Measurements from ENCODE around the gene TRAF1. TPM values are rescaled to one million over a fixed set of nuclear protein-coding genes. Genes with fewer than 3 reads are reported as not detected.

The TRAF1 gene
- total RNA-seq, 2 donors from 2014 or later: 1.5 to 3.1 TPM

DNA sequence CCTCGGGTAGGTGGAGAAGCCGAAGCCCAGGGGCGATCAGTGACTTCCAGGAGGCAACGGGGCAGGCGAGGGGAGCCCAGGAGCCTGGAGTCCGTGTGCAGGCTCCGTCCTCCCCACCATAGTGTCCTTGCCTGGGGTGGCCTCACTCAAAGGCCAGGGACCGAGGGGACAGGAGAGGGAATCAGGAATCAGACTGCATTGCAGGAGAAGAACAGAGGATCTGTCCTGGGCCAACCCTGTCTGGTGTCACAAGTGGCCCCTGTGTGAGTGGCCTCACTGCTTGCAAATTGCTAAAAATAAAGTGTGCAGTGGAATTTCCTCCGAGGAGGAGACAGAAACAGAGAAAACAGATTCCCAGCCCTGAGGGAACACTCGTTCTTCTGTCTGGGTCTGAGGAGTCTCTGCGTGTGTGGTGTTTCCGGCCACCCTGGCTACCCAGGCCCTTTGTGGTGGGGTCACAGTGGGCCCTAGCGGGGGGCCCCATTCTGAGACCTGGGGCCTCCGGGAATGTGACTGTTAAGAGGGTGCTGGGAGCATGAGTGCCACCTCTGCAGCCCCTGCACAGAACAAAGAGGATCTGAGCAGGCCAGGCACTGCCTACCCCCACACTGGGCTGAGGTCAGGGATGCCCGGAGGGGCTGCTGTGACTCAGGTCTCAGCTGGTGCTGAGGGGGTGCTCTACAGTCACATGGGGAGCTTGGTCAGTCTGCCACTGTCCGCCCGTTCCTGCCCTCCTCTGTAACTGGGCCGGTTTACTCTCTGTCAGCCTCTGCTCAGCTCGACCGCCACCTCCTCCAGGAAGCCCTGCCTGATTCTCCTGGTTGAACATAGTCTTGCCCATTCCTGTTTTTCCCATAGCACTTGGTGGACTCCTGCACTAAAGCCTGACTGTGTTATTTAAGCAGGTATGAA is 7.4 kb downstream of the TRAF1 start:
- H3K9me3 ChIP-seq: no peaks in the 10 kb centered on the region
- no peak for DNase-seq
- H3K36me3 ChIP-seq: no peaks in the 10 kb centered on the region
- no peaks in the 10 kb centered on the region for H3K27me3 ChIP-seq
- H3K9ac ChIP-seq (ENCODE audit: low read depth in 2 of 2, low read length in 2 of 2): peak overlapping the region in 1 of 2 donors; percentile 33
- no peak overlapping the region for H3K27ac ChIP-seq
- H3K4me1 ChIP-seq: no peaks in the 10 kb centered on the region
- TF ChIP-seq, protein P1, sequence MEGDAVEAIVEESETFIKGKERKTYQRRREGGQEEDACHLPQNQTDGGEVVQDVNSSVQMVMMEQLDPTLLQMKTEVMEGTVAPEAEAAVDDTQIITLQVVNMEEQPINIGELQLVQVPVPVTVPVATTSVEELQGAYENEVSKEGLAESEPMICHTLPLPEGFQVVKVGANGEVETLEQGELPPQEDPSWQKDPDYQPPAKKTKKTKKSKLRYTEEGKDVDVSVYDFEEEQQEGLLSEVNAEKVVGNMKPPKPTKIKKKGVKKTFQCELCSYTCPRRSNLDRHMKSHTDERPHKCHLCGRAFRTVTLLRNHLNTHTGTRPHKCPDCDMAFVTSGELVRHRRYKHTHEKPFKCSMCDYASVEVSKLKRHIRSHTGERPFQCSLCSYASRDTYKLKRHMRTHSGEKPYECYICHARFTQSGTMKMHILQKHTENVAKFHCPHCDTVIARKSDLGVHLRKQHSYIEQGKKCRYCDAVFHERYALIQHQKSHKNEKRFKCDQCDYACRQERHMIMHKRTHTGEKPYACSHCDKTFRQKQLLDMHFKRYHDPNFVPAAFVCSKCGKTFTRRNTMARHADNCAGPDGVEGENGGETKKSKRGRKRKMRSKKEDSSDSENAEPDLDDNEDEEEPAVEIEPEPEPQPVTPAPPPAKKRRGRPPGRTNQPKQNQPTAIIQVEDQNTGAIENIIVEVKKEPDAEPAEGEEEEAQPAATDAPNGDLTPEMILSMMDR (IDR thresholded peaks at IDR 0.05): no peak
- intact Hi-C loops (cut with DNase I): no loop called here
- H3K4me3 ChIP-seq: no peak overlapping the region

DNA sequence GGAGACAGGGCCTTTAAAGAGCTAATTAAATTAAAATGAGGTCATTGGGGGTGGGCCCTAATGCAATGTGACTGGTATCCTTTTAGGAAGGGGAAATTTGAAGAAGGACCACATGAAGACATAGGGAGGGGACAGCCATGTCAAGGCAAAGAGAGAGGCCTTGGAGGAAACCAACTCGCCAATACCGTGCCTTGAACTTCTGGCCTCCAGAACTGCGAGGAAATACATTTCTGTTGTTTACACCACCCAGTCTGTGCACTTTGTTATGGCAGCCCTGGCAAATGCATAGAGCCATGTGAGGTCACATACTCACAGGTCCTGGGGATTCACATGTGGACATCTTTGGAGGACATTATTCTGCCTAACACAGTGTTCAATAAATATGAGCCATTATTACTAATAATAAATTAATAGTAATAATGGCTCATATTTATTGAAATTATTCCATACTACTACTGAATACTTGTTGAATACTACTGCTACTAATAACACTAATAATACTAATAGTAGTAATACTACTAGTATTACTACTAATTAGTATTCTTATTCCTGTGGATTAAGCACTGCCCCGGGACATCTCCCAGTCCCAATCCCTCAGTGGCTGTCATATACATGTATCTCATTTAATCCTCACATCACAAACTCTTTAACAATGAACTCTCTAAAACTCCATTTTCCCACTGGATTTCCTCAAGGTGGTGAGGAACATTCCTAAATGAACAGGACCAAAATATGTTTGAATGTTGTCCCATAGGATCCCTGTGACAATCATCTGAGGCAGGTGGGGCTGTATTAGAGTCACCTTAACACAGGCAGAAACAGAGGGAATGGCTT is 8.4 kb downstream of the TRAF1 start:
- TF ChIP-seq, protein P1 (IDR thresholded peaks at IDR 0.05): no peak
- Histone ChIP-seq H3K9me3 (no peaks in the 10 kb centered on the region), H3K4me1 (no peaks in the 10 kb centered on the region), H3K9ac (ENCODE audit: low read depth in 2 of 2, low read length in 2 of 2) (no peak overlapping the region), H3K4me3 (no peak overlapping the region), H3K27me3 (no peaks in the 10 kb centered on the region), H3K27ac (no peak overlapping the region), H3K36me3 (no peaks in the 10 kb centered on the region)
- no peak for DNase-seq
- intact Hi-C loops (cut with DNase I): no loop called here

DNA sequence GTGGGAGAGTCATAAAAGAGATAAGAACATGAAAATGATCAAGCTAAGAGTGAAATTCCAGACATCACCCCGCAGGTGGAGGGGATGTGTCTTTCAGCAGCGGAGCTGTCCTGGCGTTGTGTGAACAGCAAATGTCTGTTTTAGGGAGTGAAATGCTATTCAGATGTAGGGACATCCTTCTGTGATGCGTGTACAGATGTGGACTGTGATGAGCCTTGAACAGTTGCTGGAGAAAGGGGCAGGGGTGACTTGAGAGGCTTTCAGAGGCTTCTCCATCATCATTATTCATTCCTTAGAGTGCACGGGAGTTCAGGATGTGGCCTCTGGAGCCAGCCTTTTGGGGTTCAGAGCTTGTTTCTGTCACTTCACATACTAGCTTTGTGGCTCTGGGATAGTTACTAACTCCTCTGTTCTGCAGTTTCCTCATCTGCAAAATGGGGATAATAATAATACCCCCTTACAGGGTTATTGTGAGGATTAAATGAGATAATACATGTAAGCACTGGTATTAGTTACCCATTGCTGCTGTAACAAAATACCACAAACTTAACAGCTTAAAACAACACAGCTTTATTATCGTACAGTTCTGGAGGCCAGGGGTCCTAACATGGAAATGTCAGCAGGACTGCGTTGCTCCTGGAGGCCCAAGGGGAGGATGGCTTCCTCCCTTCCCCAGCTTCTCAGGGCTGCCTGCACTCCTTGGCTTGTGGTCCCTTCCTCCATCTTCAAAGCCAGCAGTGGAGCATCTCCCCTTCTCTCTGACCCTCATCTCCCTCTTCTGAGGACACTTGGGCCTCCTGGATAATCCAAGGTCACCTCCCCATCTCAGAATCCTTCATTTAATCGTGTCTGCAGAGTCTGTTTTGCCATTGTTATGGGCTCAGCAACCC is 9.4 kb downstream of the TRAF1 start:
- intact Hi-C loops (cut with DNase I): no loop called here
- no peaks in the 10 kb centered on the region for H3K36me3 ChIP-seq
- no peaks in the 10 kb centered on the region for H3K9me3 ChIP-seq
- no peaks in the 10 kb centered on the region for H3K4me1 ChIP-seq
- TF ChIP-seq, protein P1 (IDR thresholded peaks at IDR 0.05): no peak
- no peak for DNase-seq
- no peaks in the 10 kb centered on the region for H3K27me3 ChIP-seq
- no peak overlapping the region for H3K27ac ChIP-seq
- no peak overlapping the region for H3K4me3 ChIP-seq
- H3K9ac ChIP-seq (ENCODE audit: low read depth in 2 of 2, low read length in 2 of 2): no peak overlapping the region

DNA sequence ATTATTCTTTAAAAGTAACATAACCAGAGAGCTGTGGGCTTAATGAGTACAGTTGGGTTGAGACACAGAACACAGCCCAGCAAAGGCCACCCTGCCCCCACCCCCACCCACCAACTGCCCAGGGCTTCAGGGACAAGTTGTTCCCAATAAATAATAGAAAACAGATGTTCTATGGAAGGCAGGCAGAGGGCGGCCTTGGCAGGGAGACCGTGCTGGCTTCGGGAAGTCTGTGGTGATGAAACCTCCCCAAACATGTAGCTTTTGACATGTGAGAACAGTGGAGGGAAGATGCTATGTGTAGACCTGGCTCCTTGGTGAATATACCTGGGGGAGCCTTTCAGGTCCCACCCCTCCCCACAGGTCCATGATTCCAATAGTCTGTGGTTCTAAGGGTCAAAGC is 10.0 kb downstream of the TRAF1 start:
- no peak overlapping the region for H3K4me3 ChIP-seq
- no peaks in the 10 kb centered on the region for H3K4me1 ChIP-seq
- intact Hi-C loops (cut with DNase I): no loop called here
- no peaks in the 10 kb centered on the region for H3K36me3 ChIP-seq
- no peak overlapping the region for H3K9ac ChIP-seq (ENCODE audit: low read depth in 2 of 2, low read length in 2 of 2)
- DNase-seq: no peak
- H3K9me3 ChIP-seq: no peaks in the 10 kb centered on the region
- H3K27ac ChIP-seq: no peak overlapping the region
- no peaks in the 10 kb centered on the region for H3K27me3 ChIP-seq
- TF ChIP-seq, protein P1 (IDR thresholded peaks at IDR 0.05): no peak

Measured in colonic mucosa (tissue), 4 donors.